ENCODE data around the gene PPM1E.
"Not testable (repeated sequence)": the region's sequence is repeated elsewhere in the genome, so short reads cannot be mapped to it uniquely, and the experiment has no call there.

The PPM1E gene

GRCh38 chr17:58794508-58794907 lies 38.9 kb downstream of the PPM1E start:
- not testable (repeated sequence) for H3K4me3 Mint-ChIP-seq; H3K9me3 Mint-ChIP-seq; H3K27ac Mint-ChIP-seq; H3K36me3 Mint-ChIP-seq (ENCODE audit: low read depth); H3K4me1 Mint-ChIP-seq (ENCODE audit: low read depth); H3K27me3 Mint-ChIP-seq (ENCODE audit: low read depth)

- peaks cover 24% of the 10 kb centered on the region for H3K27me3 Mint-ChIP-seq (ENCODE audit: low read depth)
- H3K4me3 Mint-ChIP-seq, result no peak overlapping the region
- H3K36me3 Mint-ChIP-seq (ENCODE audit: low read depth), result no peaks in the 10 kb centered on the region
Measured at GRCh38 chr17:58802188-58802587, 46.5 kb downstream of the PPM1E start.

GRCh38 chr17:58806046-58806445 lies 50.4 kb downstream of the PPM1E start:
- H3K9me3 Mint-ChIP-seq, result peaks cover 5% of the 10 kb centered on the region
- no peaks in the 10 kb centered on the region for H3K36me3 Mint-ChIP-seq (ENCODE audit: low read depth)
- peaks cover 37% of the 10 kb centered on the region for H3K27me3 Mint-ChIP-seq (ENCODE audit: low read depth)
- no peaks in the 10 kb centered on the region for H3K4me1 Mint-ChIP-seq (ENCODE audit: low read depth)
- no peak overlapping the region for H3K27ac Mint-ChIP-seq
- H3K4me3 Mint-ChIP-seq, result no peak overlapping the region

More at GRCh38 chr17:58802188-58802587, 46.5 kb downstream of the PPM1E start:
- Mint-ChIP-seq H3K4me1 (ENCODE audit: low read depth) (no peaks in the 10 kb centered on the region), H3K27ac (no peak overlapping the region), H3K9me3 (peaks cover 5% of the 10 kb centered on the region)

GRCh38 chr17:58808609-58809563 lies 53.2 kb downstream of the PPM1E start:
- no peak overlapping the region for H3K4me3 Mint-ChIP-seq
- no peaks in the 10 kb centered on the region for H3K4me1 Mint-ChIP-seq (ENCODE audit: low read depth)
- H3K27me3 Mint-ChIP-seq (ENCODE audit: low read depth), result peaks cover 32% of the 10 kb centered on the region
- no peaks in the 10 kb centered on the region for H3K9me3 Mint-ChIP-seq
- H3K36me3 Mint-ChIP-seq (ENCODE audit: low read depth), result no peaks in the 10 kb centered on the region
- no peak overlapping the region for H3K27ac Mint-ChIP-seq

GRCh38 chr17:58809564-58809936 lies 53.9 kb downstream of the PPM1E start:
- no peaks in the 10 kb centered on the region for H3K9me3 Mint-ChIP-seq
- no peak overlapping the region for H3K27ac Mint-ChIP-seq

GRCh38 chr17:58811290-58811689 lies 55.6 kb downstream of the PPM1E start:
- peaks cover 30% of the 10 kb centered on the region for H3K27me3 Mint-ChIP-seq (ENCODE audit: low read depth)
- no peaks in the 10 kb centered on the region for H3K4me1 Mint-ChIP-seq (ENCODE audit: low read depth)

More at GRCh38 chr17:58809564-58809936, 53.9 kb downstream of the PPM1E start:
- Mint-ChIP-seq H3K36me3 (ENCODE audit: low read depth) (no peaks in the 10 kb centered on the region), H3K4me1 (ENCODE audit: low read depth) (no peaks in the 10 kb centered on the region), H3K27me3 (ENCODE audit: low read depth) (peaks cover 35% of the 10 kb centered on the region), H3K4me3 (no peak overlapping the region)

GRCh38 chr17:58813712-58814111 lies 58.1 kb downstream of the PPM1E start:
- H3K27me3 Mint-ChIP-seq (ENCODE audit: low read depth), result peaks cover 12% of the 10 kb centered on the region
- no peak overlapping the region for H3K4me3 Mint-ChIP-seq
- no peaks in the 10 kb centered on the region for H3K36me3 Mint-ChIP-seq (ENCODE audit: low read depth)
- H3K4me1 Mint-ChIP-seq (ENCODE audit: low read depth), result no peaks in the 10 kb centered on the region
- H3K27ac Mint-ChIP-seq, result no peak overlapping the region
- H3K9me3 Mint-ChIP-seq, result no peaks in the 10 kb centered on the region

More at GRCh38 chr17:58811290-58811689, 55.6 kb downstream of the PPM1E start:
- Mint-ChIP-seq H3K9me3 (no peaks in the 10 kb centered on the region), H3K36me3 (ENCODE audit: low read depth) (no peaks in the 10 kb centered on the region), H3K27ac (no peak overlapping the region), H3K4me3 (no peak overlapping the region)

GRCh38 chr17:58818654-58819053 lies 63.0 kb downstream of the PPM1E start:
- Mint-ChIP-seq H3K9me3 (no peaks in the 10 kb centered on the region), H3K4me1 (ENCODE audit: low read depth) (no peaks in the 10 kb centered on the region), H3K27ac (no peak overlapping the region), H3K27me3 (ENCODE audit: low read depth) (peaks cover 12% of the 10 kb centered on the region), H3K36me3 (ENCODE audit: low read depth) (no peaks in the 10 kb centered on the region), H3K4me3 (no peak overlapping the region)

GRCh38 chr17:58822148-58823050 lies 66.7 kb downstream of the PPM1E start:
- Mint-ChIP-seq H3K27me3 (ENCODE audit: low read depth) (peaks cover 8% of the 10 kb centered on the region), H3K4me1 (ENCODE audit: low read depth) (no peaks in the 10 kb centered on the region), H3K27ac (no peak overlapping the region), H3K9me3 (no peaks in the 10 kb centered on the region), H3K4me3 (no peak overlapping the region), H3K36me3 (ENCODE audit: low read depth) (no peaks in the 10 kb centered on the region)

- Mint-ChIP-seq H3K9me3 (no peaks in the 10 kb centered on the region), H3K27me3 (ENCODE audit: low read depth) (peaks cover 8% of the 10 kb centered on the region), H3K36me3 (ENCODE audit: low read depth) (no peaks in the 10 kb centered on the region), H3K4me3 (no peak overlapping the region), H3K27ac (no peak overlapping the region), H3K4me1 (ENCODE audit: low read depth) (no peaks in the 10 kb centered on the region)
Measured at GRCh38 chr17:58823051-58823525, 67.4 kb downstream of the PPM1E start.

GRCh38 chr17:58829172-58829637 lies 73.6 kb downstream of the PPM1E start:
- H3K27ac Mint-ChIP-seq, result no peak overlapping the region
- H3K36me3 Mint-ChIP-seq (ENCODE audit: low read depth), result no peaks in the 10 kb centered on the region
- H3K9me3 Mint-ChIP-seq, result no peaks in the 10 kb centered on the region
- H3K27me3 Mint-ChIP-seq (ENCODE audit: low read depth), result peaks cover 19% of the 10 kb centered on the region
- no peaks in the 10 kb centered on the region for H3K4me1 Mint-ChIP-seq (ENCODE audit: low read depth)
- H3K4me3 Mint-ChIP-seq, result no peak overlapping the region

GRCh38 chr17:58831780-58832179 lies 76.1 kb downstream of the PPM1E start:
- Mint-ChIP-seq H3K4me3 (no peak overlapping the region), H3K27me3 (ENCODE audit: low read depth) (peaks cover 25% of the 10 kb centered on the region), H3K27ac (no peak overlapping the region)

GRCh38 chr17:58832514-58832913 lies 76.9 kb downstream of the PPM1E start:
- Mint-ChIP-seq H3K4me3 (no peak overlapping the region), H3K4me1 (ENCODE audit: low read depth) (no peaks in the 10 kb centered on the region), H3K27me3 (ENCODE audit: low read depth) (peaks cover 25% of the 10 kb centered on the region), H3K27ac (no peak overlapping the region), H3K36me3 (ENCODE audit: low read depth) (no peaks in the 10 kb centered on the region), H3K9me3 (no peaks in the 10 kb centered on the region)

More at GRCh38 chr17:58831780-58832179, 76.1 kb downstream of the PPM1E start:
- no peaks in the 10 kb centered on the region for H3K4me1 Mint-ChIP-seq (ENCODE audit: low read depth)
- H3K36me3 Mint-ChIP-seq (ENCODE audit: low read depth), result no peaks in the 10 kb centered on the region
- no peaks in the 10 kb centered on the region for H3K9me3 Mint-ChIP-seq

GRCh38 chr17:58837699-58838098 lies 82.0 kb downstream of the PPM1E start:
- Mint-ChIP-seq H3K9me3 (no peaks in the 10 kb centered on the region), H3K4me1 (ENCODE audit: low read depth) (no peaks in the 10 kb centered on the region), H3K27me3 (ENCODE audit: low read depth) (peaks cover 32% of the 10 kb centered on the region), H3K36me3 (ENCODE audit: low read depth) (no peaks in the 10 kb centered on the region), H3K4me3 (no peak overlapping the region), H3K27ac (no peak overlapping the region)
